HepG2 (cell line): ENCODE results near the gene HLF. TPM values are rescaled to one million over a fixed set of nuclear protein-coding genes. Genes with fewer than 3 reads are reported as not detected.
A peak's percentile ranks its signal among the peaks of the same experiment; 100 is the strongest.

Experiments
- AKAP8 ChIP-seq: sonication (generic); formaldehyde crosslinking; IDR thresholded peaks from 2 replicates; pipeline ENCODE4 v1.5.1; 2020; ENCODE audit warnings: mild to moderate bottlenecking, missing genetic modification reagents
- CERS6 ChIP-seq: sonication (generic); formaldehyde crosslinking; IDR thresholded peaks from 2 replicates; pipeline ENCODE4 v1.5.0; 2020; ENCODE audit warnings: missing genetic modification reagents
- ELK4 ChIP-seq: sonication (generic); formaldehyde crosslinking; IDR thresholded peaks from 2 replicates; pipeline ENCODE4 v1.9.0; 2021; ENCODE audit warnings: missing genetic modification reagents, borderline replicate concordance
- GABPA ChIP-seq, 2 experiments: IDR thresholded peaks; 2 replicates each; pipeline ENCODE4 v1.6.1; 2011 to 2016; ENCODE audit warnings: low read depth in 2 of 2, low read length in 1 of 2, missing biosample characterization in 1 of 2, missing genetic modification characterization in 1 of 2
- HNRNPL ChIP-seq: fragments of 200-400 bp; formaldehyde crosslinking; IDR thresholded peaks from 2 replicates; pipeline ENCODE4 v1.6.1; 2017; ENCODE audit warnings: mild to moderate bottlenecking, low read depth, low read length
- HNRNPUL1 ChIP-seq: fragments of 200-400 bp; formaldehyde crosslinking; IDR thresholded peaks from 2 replicates; pipeline ENCODE4 v1.6.1; 2017; ENCODE audit warnings: low read depth, mild to moderate bottlenecking, low read length, moderate library complexity
- IKZF4 ChIP-seq: sonication (generic); formaldehyde crosslinking; IDR thresholded peaks from 2 replicates; pipeline ENCODE4 v1.5.1; 2020; ENCODE audit warnings: borderline replicate concordance, mild to moderate bottlenecking, low read depth, missing genetic modification reagents; ENCODE audit errors: not compliant biosample characterization
- MED13 ChIP-seq: sonication (generic); formaldehyde crosslinking; IDR thresholded peaks from 2 replicates; pipeline ENCODE4 v1.5.0; 2020; ENCODE audit warnings: missing genetic modification reagents
- NAIF1 ChIP-seq: sonication (generic); formaldehyde crosslinking; IDR thresholded peaks from 2 replicates; pipeline ENCODE4 v1.5.0; 2020; ENCODE audit warnings: mild to moderate bottlenecking, missing genetic modification reagents, borderline replicate concordance
- NFYC ChIP-seq: IDR thresholded peaks from 2 replicates; pipeline ENCODE4 v1.6.1; 2016; ENCODE audit warnings: missing genetic modification reagents, missing compliant biosample characterization
- NONO ChIP-seq, 2 experiments: fragments of 450-650 bp in 1 of 2; sonication (generic) in 1 of 2; formaldehyde crosslinking in 1 of 2; IDR thresholded peaks in 1 of 2; conservative IDR thresholded peaks in 1 of 2; 2 replicates each; pipeline versions ENCODE4 v1.6.1 to v1.8.0; 2017 to 2022; ENCODE audit warnings: mild to moderate bottlenecking in 1 of 2, missing genetic modification reagents in 1 of 2, moderate library complexity in 1 of 2
- POLR2G ChIP-seq: fragments of 200-400 bp; formaldehyde crosslinking; IDR thresholded peaks from 2 replicates; pipeline ENCODE4 v1.6.1; 2018; ENCODE audit warnings: mild to moderate bottlenecking, low read depth, low read length, moderate library complexity
- RFX3 ChIP-seq: IDR thresholded peaks from 2 replicates; pipeline ENCODE4 v1.6.1; 2016; ENCODE audit warnings: missing biosample characterization, missing genetic modification reagents
- THYN1 ChIP-seq: sonication (generic); formaldehyde crosslinking; IDR thresholded peaks from 2 replicates; pipeline ENCODE4 v1.8.1; 2023; ENCODE audit warnings: low read depth, mild to moderate bottlenecking, moderate library complexity, missing genetic modification reagents, borderline replicate concordance
- ZNF616 ChIP-seq: sonication (generic); formaldehyde crosslinking; IDR thresholded peaks from 2 replicates; pipeline ENCODE4 v1.5.0; 2020; ENCODE audit warnings: low read depth, mild to moderate bottlenecking, missing genetic modification reagents
- ZNF891 ChIP-seq: sonication (generic); formaldehyde crosslinking; IDR thresholded peaks from 2 replicates; pipeline ENCODE4 v1.5.0; 2020; ENCODE audit warnings: mild to moderate bottlenecking, missing genetic modification reagents
- polyA plus RNA-seq, 8 experiments: library from polyadenylated mRNA; depleted of rRNA in 3 of 8; stranded (reverse) in 7 of 8; unstranded in 1 of 8; fragments of >200 nt; fragmentation: Illumina TruSeq in 4 of 8; extraction: Trizol in 4 of 8; gene quantifications; 2 replicates each; pipeline versions ENCODE4 v1.2.1 to v1.2.3, GENCODE V29; 2011 to 2016; ENCODE audit warnings: low read depth in 4 of 8, missing spikeins in 1 of 8, mixed read lengths in 1 of 8; ENCODE audit not compliant: insufficient read depth in 1 of 8
- total RNA-seq, 5 experiments: library from RNA; depleted of rRNA; stranded (reverse); fragments of >200 nt; fragmentation: Illumina TruSeq; extraction: Trizol; gene quantifications; 2 replicates each; pipeline ENCODE4 v1.2.3, GENCODE V29; 2016; ENCODE audit warnings: low read depth in 1 of 5
- TF ChIP-seq, protein P1 (sequence below): sonication (generic); formaldehyde crosslinking; conservative IDR thresholded peaks from 2 replicates; pipeline ENCODE4 v1.8.0; 2022; ENCODE audit warnings: mild to moderate bottlenecking, moderate library complexity, missing genetic modification reagents
- TF ChIP-seq, protein P2 (sequence below): IDR thresholded peaks from 2 replicates; pipeline ENCODE4 v1.6.1; 2016; ENCODE audit warnings: missing compliant biosample characterization, missing genetic modification reagents, borderline replicate concordance
- TF ChIP-seq, protein P3 (sequence below): sonication (generic); formaldehyde crosslinking; IDR thresholded peaks from 2 replicates; pipeline ENCODE4 v1.5.0; 2020; ENCODE audit warnings: mild to moderate bottlenecking, missing genetic modification reagents

Gene HLF
- total and polyA plus RNA-seq, 2 of the 13 experiments (the other 11 are each of a cell fraction or from before 2014, with no cell fraction given), result 202 to 346 TPM

DNA sequence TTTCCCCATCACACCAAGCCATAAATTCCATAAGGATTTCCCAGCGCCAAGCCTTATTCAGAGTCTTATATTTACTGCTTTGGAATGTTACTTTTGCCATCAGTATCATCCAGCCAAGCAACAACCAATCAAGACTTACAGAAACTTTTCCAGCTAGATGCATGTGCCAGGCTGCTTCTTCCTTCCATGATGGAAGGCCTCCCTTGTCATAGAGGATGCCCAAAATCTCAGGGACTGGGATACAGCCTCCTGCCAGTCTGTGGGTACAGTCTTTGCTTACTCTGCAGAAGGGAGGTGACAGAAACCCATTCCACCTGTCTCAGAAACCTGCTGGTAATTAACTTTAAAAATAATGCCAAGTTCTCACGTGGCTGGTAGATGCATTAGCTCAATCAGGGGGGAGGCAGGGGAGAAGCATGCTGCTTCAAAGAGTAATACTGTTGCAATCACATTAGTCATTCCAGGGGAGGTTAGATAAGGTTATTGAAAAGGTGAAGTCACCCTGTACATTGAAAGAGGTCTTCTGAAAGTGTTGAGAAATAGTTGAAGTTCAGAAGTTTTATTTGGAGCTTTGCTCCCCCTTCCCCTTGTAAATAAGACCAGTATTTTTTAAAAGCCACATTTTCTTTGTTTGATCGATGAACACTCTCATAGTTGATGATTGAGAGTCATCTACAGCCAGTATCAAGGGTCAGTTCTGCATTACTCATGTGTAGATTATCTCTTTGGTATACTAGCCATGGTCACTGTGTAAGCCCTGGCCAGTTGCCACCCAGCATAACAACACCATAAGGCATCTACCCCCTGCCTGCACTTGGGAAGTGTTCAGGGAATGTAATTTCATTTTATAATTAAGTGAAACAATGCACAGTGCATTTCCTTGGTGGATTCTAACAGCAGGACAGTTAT, 22.2 kb downstream of the HLF start (continued):
- TF ChIP-seq CERS6 (CRISPR knock-in tag) (no peak), HNRNPL (0 out of 2 replicates have a peak, but pooled peaks have one; percentile 44), NFYC (CRISPR knock-in tag) (no peak; the same call in 1 of the 2 replicates), IKZF4 (CRISPR knock-in tag) (no peak), ELK4 (CRISPR knock-in tag) (no peak), RFX3 (CRISPR knock-in tag) (no peak; the same call in none of the 2 replicates), NONO (IDR thresholded peaks at IDR 0.05) (no peak), NONO (CRISPR knock-in tag; conservative IDR thresholded peaks at IDR 0.05) (peak; percentile 89), MED13 (CRISPR knock-in tag) (peak; percentile 100), HNRNPUL1 (0 out of 2 replicates have a peak, but pooled peaks have one; percentile 27), AKAP8 (CRISPR knock-in tag) (0 out of 2 replicates have a peak, but pooled peaks have one; percentile 24), GABPA (IDR thresholded peaks at IDR 0.05; ENCODE audit: low read depth, low read length) (no peak), GABPA (CRISPR knock-in tag; IDR thresholded peaks at IDR 0.05; ENCODE audit: low read depth) (peak; percentile 65; the same call in 1 of the 2 replicates), THYN1 (CRISPR knock-in tag) (peak; percentile 91; the same call in 1 of the 2 replicates), POLR2G (peak; percentile 54; the same call in 1 of the 2 replicates), ZNF616 (CRISPR knock-in tag) (no peak), NAIF1 (CRISPR knock-in tag) (peak; percentile 86; the same call in 1 of the 2 replicates), ZNF891 (CRISPR knock-in tag) (no peak)
- TF ChIP-seq, protein P1, sequence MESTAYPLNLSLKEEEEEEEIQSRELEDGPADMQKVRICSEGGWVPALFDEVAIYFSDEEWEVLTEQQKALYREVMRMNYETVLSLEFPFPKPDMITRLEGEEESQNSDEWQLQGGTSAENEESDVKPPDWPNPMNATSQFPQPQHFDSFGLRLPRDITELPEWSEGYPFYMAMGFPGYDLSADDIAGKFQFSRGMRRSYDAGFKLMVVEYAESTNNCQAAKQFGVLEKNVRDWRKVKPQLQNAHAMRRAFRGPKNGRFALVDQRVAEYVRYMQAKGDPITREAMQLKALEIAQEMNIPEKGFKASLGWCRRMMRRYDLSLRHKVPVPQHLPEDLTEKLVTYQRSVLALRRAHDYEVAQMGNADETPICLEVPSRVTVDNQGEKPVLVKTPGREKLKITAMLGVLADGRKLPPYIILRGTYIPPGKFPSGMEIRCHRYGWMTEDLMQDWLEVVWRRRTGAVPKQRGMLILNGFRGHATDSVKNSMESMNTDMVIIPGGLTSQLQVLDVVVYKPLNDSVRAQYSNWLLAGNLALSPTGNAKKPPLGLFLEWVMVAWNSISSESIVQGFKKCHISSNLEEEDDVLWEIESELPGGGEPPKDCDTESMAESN (CRISPR knock-in tag), result peak; percentile 72; the same call in 1 of the 2 replicates
- TF ChIP-seq, protein P2, sequence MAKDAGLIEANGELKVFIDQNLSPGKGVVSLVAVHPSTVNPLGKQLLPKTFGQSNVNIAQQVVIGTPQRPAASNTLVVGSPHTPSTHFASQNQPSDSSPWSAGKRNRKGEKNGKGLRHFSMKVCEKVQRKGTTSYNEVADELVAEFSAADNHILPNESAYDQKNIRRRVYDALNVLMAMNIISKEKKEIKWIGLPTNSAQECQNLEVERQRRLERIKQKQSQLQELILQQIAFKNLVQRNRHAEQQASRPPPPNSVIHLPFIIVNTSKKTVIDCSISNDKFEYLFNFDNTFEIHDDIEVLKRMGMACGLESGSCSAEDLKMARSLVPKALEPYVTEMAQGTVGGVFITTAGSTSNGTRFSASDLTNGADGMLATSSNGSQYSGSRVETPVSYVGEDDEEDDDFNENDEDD (CRISPR knock-in tag), result peak; percentile 51; the same call in 1 of the 2 replicates
- TF ChIP-seq, protein P3, sequence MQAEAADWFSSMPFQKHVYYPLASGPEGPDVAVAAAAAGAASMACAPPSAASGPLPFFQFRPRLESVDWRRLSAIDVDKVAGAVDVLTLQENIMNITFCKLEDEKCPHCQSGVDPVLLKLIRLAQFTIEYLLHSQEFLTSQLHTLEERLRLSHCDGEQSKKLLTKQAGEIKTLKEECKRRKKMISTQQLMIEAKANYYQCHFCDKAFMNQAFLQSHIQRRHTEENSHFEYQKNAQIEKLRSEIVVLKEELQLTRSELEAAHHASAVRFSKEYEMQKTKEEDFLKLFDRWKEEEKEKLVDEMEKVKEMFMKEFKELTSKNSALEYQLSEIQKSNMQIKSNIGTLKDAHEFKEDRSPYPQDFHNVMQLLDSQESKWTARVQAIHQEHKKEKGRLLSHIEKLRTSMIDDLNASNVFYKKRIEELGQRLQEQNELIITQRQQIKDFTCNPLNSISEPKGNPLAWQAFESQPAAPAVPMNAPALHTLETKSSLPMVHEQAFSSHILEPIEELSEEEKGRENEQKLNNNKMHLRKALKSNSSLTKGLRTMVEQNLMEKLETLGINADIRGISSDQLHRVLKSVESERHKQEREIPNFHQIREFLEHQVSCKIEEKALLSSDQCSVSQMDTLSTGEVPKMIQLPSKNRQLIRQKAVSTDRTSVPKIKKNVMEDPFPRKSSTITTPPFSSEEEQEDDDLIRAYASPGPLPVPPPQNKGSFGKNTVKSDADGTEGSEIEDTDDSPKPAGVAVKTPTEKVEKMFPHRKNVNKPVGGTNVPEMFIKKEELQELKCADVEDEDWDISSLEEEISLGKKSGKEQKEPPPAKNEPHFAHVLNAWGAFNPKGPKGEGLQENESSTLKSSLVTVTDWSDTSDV (CRISPR knock-in tag), result no peak
